Bronchial epithelial cell (primary cell): Measurements from ENCODE around the gene SCT. TPM values are rescaled to one million over a fixed set of nuclear protein-coding genes. Genes with fewer than 3 reads are reported as not detected.

ENCODE experiments used
- DNase-seq: peaks from one replicate; pipeline ENCODE4 v3.0.0-alpha.2; 2010; ENCODE audit warnings: low read depth
- FAIRE-seq: peaks from 2 replicates; lab custom pipeline; 2011; peaks lifted over from hg19 to GRCh38; lab: Jason Lieb, UNC
- H3K27me3 ChIP-seq: 2 replicates; pipeline ENCODE4 v1.5.1; 2011; ENCODE audit warnings: low read length; ENCODE audit not compliant: control insufficient read depth, insufficient read depth
- H3K36me3 ChIP-seq: 2 replicates; pipeline ENCODE4 v1.5.1; 2011; ENCODE audit warnings: low read length; ENCODE audit not compliant: control insufficient read depth, insufficient read depth
- H3K4me3 ChIP-seq: 2 replicates; pipeline ENCODE4 v1.5.1; 2011; ENCODE audit warnings: mild to moderate bottlenecking, low read depth, low read length, control low read depth
- total RNA-seq: library from RNA; depleted of rRNA; stranded (reverse); fragments of >200 nt; gene quantifications from 2 replicates; pipeline ENCODE4 v1.2.1, GENCODE V29; 2014
- TF ChIP-seq, protein P1 (sequence below): IDR thresholded peaks from 2 replicates; pipeline ENCODE4 v1.5.1; 2011; ENCODE audit warnings: mild to moderate bottlenecking, moderate library complexity, low read length, control low read depth, inconsistent platforms; ENCODE audit not compliant: insufficient read depth, severe bottlenecking

The SCT gene
- total RNA-seq, 1 donor from 2014 or later = not detected

DNA sequence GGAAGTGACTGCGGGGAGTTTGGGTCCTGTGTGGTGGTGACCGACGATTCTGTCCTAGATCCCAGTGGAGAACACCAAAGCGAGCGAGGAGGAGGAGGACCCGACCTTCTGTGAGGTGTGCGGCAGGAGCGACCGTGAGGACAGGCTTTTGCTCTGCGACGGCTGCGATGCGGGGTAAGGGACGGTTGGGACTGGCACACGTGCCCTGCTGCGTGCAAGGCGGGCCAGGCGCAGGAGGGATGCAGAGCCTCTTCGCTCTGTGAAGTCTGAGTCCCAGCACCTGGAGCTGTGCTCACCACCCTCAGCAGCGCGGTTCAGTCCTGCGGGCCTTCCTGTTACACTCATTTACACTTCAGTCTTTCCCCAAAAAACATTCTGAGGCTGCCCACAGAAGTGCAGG, 34.5 kb downstream of the SCT start:
- peaks cover 46% of the 10 kb centered on the region for H3K36me3 ChIP-seq
- H3K4me3 ChIP-seq = no peak overlapping the region
- TF ChIP-seq, protein P1, sequence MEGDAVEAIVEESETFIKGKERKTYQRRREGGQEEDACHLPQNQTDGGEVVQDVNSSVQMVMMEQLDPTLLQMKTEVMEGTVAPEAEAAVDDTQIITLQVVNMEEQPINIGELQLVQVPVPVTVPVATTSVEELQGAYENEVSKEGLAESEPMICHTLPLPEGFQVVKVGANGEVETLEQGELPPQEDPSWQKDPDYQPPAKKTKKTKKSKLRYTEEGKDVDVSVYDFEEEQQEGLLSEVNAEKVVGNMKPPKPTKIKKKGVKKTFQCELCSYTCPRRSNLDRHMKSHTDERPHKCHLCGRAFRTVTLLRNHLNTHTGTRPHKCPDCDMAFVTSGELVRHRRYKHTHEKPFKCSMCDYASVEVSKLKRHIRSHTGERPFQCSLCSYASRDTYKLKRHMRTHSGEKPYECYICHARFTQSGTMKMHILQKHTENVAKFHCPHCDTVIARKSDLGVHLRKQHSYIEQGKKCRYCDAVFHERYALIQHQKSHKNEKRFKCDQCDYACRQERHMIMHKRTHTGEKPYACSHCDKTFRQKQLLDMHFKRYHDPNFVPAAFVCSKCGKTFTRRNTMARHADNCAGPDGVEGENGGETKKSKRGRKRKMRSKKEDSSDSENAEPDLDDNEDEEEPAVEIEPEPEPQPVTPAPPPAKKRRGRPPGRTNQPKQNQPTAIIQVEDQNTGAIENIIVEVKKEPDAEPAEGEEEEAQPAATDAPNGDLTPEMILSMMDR = no peak
- H3K27me3 ChIP-seq = no peaks in the 10 kb centered on the region
- DNase-seq (no peak), FAIRE-seq (no peak)

DNA sequence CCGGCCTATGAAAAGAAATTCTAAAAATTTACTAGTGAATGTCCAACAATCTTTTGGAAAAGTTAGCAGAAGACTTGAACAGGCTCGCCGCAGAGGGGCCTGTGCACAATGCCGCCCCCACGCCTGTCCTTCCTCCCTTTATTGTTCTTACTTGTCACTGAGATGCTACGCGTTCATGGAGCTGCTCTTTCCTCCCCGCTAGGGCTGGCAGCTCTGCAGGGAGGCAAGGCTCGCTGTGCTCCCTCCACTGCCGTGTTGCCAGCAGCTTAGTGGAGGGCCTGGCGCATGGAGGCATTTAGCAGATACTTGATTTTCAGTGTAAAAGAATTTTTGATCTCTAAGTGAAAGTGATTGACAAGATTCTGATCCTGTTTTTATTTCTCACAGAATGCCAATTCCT, 36.0 kb downstream of the SCT start:
- Histone ChIP-seq H3K4me3 (no peak overlapping the region), H3K36me3 (peaks cover 50% of the 10 kb centered on the region), H3K27me3 (no peaks in the 10 kb centered on the region)
- no peak for FAIRE-seq
- no peak for DNase-seq
- TF ChIP-seq, protein P1 = no peak

DNA sequence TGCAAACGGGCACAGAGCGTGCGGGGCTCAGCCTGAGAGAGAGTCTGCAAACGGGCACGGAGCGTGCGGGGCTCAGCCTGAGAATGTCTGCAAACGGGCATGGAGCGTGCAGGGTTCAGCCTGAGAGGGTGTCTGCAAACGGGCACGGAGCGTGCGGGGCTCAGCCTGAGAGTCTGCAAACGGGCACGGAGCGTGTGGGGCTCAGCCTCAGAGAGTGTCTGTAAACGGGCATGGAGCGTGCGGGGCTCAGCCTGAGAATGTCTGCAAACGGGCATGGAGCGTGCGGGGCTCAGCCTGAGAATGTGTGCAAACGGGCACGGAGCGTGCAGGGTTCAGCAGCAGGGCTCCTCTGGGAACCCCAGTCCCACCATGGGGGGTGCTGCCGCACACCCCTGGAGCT, 37.2 kb downstream of the SCT start:
- H3K36me3 ChIP-seq = peaks cover 44% of the 10 kb centered on the region
- FAIRE-seq = no peak
- no peak overlapping the region for H3K4me3 ChIP-seq
- H3K27me3 ChIP-seq = no peaks in the 10 kb centered on the region
- no peak for DNase-seq
- TF ChIP-seq, protein P1 = no peak

DNA sequence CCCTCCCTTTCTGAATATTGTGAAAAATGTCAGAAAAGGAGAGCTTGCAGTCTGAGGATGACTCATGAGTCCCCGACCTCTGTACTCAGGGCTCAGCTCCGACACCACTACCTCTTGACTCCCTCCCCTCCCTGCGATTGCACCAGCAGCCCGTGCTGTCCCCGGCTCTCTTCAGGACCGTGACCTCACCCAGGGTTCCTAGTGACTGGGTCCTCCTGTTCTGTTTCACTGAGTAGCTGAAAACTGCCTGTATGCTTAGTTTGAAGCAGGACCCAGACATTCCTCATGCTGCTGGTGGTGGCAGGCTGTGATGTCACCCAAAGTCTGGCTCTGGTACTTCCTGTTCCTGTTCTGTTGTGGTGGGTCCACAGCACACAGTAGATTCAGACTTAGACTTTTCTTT, 39.0 kb downstream of the SCT start:
- TF ChIP-seq, protein P1 = no peak
- no peak for FAIRE-seq
- H3K36me3 ChIP-seq = peaks cover 38% of the 10 kb centered on the region
- H3K27me3 ChIP-seq = no peaks in the 10 kb centered on the region
- H3K4me3 ChIP-seq = no peak overlapping the region
- DNase-seq = no peak

DNA sequence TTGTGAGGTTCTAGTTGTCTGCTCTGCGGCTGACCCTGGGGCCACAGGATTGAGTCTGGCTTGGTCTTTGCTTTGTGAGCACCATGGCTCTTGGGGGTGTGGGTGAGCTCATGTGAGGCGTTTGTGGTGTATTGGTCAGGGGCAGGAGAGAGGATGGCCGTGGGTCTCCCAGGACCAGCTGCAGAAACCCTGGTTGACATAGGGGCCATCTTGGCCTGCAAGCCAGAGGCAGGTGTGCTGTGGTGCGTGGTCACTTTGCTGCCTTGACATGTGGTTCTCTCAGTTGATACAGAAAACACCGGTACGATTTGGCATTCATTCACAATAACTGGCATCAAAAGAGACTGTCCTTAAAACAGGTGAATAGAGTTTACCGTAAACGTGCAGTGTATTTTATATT, 39.4 kb downstream of the SCT start:
- Histone ChIP-seq H3K4me3 (no peak overlapping the region), H3K36me3 (peaks cover 34% of the 10 kb centered on the region), H3K27me3 (no peaks in the 10 kb centered on the region)
- DNase-seq (no peak), FAIRE-seq (no peak)
- TF ChIP-seq, protein P1 = no peak

DNA sequence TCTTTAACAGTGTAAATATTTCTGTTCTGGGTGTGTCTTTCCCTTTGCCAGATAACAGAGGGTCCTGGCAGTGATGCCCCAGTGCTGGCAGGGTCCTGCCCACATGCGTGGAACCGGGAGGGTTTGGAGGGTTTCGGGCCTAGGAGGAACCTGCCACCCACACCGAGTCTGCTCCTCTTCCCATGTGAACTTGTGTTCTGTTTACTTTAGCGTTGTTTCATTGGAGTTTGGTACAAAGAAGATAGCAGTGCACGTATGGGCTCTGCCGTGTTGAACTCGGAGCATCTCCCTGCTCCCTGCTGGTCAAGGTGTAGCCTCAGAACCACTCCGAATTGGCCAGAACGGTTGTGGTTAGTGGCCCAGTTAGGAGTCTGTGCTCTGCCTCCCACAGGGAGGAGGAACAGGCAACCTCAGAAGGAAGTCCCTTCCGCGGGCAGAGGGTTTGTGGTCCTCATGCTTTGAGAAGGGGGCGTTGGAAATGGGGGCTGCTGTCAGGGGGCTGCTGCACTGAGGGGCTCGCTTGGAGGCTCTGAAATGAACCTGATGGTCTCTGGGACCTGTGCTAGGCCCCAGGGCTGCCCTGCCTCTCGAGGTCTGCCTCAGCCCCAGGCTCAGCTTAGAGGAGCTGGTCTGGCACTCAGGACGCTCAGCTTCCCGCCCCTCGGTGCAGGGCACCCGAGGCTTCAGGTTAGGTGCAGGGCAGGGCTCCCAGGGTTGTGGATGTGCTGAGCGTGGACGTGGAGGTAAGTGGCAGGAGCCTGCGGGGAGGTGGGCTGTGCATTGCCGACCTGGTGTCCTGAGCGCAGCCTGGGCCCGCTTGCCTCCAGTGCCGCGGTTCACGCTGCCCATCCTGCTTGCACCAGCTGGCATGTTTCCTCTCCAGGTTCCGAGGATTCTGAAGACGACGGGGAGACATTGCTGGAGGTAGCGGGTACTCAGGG, 40.3 kb downstream of the SCT start:
- H3K36me3 ChIP-seq = peaks cover 38% of the 10 kb centered on the region
- TF ChIP-seq, protein P1 = no peak
- FAIRE-seq (no peak), DNase-seq (no peak)
- H3K27me3 ChIP-seq = no peaks in the 10 kb centered on the region
- H3K4me3 ChIP-seq = no peak overlapping the region
